Kidney capillary endothelial cell (primary cell): ENCODE results near the gene TMPRSS3.

Source experiments
- DNase-seq: peaks from one replicate; pipeline ENCODE4 v3.0.0-alpha.2; 2018; ENCODE audit warnings: low spot score

The TMPRSS3 gene

DNA sequence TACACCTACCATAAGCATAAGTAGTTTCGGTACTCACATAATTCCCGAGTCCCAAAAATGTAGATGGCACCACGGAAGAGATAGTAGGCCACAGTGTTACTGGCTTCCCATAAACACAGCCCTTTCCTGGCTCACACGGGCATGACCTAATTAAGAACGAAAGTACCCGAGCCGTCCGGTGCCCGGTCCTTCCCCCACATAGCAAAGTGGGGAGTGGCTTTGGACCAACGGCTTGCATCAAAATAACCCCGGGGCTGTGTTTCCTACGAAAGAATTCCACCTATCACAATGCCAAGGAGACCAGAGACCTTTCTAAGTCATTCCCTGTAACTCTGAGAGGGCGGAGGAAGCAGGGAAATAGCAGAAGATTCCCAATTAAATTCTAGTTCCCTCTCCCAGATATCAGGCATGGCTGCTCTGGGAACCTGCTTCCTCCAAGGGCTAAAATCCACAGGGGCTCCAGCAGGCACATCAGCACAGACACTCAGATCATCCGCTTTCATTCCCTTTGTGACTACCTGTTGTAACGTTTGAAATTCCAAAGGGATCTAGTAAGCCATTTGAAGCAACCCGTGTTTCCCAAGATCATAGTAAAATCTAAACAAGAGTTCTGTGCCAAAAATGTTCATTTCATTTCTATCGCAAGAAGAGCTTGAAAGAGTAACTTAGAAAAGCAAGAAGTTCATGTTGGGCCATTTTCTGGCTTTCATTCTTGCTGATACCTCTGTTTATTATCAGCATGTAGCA, at the start of gene TMPRSS3:
TSS of gene TMPRSS3 (minus strand) at position 148 of the 747 bp plus-strand sequence. CDS start 635 bp downstream, outside the sequence.
- DNase-seq, result no peak

DNA sequence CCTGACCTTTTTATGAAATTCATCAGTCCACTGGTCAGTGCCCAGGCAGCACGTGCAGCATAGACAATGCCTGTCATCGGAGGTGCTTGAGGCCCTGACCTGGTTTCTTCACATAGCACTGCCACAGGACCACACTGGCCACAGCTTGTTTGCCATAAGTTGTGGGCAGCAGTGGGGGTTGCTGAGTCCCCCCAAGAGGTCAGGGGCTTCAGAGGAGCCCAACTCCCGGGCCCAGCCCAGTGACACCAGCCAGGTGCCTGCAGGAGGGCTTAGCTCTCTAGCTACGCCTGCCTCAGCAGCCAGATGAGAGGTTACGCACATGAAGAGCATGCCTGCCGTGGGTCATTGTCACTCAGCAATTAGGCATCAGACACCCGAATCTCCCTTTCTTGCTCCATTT, 49.5 kb upstream of the TMPRSS3 start:
- no peak for DNase-seq

DNA sequence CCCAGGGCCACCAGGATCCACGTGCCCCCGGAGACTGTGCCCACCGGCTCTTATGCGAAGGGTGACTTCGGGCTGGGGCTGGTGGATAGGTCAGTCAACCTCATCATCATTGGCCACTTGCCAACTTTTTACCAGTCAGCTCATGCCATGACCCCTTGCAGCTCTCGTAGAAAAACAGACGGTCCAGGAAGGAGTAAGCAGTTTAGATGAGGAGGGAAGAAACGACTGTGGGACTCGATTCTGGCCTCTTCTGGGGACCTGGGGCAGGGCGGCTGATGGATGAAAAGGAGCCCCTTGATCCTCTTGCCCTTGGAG, 48.9 kb upstream of the TMPRSS3 start:
- DNase-seq, result no peak

DNA sequence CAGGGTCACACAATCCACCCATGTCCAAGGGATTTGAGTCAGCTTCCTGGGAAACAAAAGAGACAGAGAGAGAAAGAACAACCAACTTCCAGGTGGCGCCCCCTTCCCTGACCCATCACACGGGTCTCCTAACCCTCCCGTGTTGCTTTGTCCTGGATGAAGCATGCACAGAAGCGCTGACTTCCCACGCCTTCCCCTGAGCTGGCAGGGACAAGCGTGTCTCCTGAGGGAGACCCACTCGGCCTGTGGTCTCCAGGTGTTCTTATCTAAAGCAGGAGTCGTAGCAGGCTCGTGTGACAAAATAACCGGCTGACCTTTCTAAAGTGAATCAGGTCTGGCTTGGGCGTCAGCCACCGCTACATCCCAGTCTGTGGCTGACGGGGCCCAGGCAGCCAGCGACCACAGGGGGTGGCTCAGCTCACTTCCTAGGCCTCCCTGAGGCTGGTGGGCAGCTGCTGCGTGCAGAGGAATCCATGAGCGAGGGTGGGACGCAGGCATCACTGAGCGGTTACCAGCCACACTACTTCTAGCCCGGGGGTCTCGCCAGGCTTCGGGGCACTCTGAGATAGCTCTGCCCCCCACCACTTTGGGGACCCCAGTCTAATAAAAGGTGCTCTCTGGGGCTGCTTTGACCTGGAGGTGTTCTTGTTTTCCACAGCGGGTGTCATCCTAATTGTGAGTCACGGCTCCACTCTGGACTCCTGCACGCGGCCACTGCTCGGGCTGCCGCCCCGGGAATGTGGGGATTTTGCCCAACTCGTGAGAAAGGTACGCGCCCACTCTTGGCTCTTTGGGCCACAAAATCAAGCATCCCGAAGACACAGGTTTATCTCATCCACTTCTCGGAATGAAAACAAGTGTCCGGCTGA, 48.3 kb upstream of the TMPRSS3 start:
- no peak for DNase-seq

DNA sequence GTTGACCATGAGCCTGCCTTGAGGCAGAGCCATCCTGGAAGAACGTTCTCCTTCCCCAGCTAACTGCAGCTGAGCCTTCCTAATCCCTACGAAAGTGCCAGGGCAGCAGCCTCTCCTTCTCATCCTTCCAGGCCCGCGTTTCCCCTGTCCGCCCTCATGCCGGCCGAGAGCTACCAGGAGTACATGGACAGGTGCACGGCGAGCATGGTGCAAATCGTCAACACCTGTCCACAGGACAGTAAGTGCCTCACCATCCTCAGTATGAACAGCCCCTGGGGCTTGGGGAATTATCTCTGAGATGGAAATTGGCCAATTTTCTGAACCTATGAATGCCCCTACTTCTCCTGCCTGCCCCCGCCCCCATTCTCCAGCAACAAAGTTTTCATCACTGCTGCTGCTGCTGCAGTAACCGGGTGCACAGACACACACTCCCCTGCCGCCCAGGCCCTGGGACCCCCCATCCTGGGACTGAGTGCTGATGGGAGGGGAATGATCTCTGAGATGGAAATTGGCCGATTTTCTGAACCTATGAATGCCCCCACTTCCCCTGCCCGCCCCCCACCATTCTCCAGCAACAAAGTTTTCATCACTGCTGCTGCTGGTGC, 47.4 kb upstream of the TMPRSS3 start:
- DNase-seq, result no peak

DNA sequence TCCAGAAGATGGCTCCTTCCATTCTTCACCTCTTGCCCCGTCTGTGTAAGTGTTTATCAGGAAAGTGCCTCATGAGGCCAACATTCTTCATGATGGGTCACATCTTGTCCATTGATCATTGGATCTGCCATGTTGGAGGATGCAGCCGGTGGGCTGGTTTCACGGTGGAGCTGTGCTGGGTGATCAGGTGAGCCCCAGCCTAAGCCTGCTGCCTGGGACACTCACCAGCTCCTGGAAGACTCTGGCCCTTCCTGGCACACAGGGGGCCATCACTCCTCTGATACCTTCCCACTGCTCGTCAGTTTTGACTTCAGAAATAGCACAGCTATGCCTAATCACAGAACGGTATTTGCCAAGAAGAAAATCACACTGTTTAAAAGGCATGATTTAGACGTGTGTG, 46.1 kb upstream of the TMPRSS3 start:
- DNase-seq, result no peak

DNA sequence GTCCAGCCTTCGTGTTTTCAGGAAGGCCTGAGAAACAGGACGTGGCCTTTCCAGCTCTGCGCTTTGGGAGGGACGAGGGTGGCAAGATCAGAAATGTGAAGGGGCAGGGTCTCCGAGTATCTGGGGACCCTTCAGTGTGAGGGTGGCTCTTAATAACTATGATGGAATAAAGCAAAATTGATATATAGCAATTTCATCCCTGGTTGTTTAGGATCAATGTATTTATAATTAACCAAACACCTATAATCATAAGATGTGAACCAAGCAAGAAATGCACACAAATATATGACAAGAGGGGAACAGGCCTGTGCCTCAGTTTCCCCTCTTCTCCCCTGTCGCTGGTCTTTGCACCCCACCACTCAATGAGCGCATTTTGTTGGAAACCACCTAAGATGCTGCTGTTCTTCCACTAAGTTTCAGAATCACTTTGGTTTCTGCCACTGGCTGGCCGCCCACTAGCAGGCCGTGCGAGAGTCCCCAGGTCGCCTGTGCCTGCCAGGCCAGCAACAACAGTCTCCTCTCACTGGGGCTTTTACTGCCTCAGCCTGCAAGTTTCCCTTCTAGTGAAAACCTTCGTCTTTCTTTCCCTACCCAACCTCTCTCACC, 44.4 kb upstream of the TMPRSS3 start:
- no peak for DNase-seq

DNA sequence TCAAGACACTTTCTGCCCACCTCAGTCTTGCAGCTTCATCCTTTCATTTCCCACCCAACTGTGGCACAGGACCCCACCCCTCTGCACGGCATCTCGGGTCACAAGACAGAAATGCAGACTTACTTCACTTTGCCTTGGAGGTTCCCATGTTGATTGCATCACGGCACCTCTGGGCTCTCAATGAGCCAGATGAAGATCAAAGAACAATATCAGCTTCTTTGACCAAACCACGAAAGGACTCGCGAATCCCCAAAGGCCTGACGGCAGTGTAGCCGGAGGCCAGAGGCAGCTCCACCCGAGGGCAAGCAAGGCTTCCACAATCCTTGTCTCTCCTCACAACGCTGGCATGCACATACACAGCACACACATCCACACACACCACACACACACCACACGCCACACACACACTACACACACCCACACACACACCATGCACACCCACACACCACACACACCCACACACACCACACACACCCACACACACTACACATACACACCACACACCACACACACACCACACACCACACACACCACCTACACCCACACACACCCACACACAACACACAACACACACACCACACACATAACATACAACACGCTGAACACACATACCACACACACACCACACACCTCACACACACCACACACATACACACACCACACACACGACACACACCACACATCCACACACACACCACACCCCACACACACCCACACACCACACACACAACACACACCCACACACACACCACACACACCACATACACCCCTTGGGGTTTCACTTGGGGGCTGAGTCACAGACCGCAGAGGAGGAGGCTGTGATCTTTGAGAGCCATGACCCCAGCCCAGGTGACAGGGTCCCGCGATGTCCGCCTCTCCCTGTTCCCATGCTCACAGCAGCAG, 43.7 kb upstream of the TMPRSS3 start:
- no peak for DNase-seq

DNA sequence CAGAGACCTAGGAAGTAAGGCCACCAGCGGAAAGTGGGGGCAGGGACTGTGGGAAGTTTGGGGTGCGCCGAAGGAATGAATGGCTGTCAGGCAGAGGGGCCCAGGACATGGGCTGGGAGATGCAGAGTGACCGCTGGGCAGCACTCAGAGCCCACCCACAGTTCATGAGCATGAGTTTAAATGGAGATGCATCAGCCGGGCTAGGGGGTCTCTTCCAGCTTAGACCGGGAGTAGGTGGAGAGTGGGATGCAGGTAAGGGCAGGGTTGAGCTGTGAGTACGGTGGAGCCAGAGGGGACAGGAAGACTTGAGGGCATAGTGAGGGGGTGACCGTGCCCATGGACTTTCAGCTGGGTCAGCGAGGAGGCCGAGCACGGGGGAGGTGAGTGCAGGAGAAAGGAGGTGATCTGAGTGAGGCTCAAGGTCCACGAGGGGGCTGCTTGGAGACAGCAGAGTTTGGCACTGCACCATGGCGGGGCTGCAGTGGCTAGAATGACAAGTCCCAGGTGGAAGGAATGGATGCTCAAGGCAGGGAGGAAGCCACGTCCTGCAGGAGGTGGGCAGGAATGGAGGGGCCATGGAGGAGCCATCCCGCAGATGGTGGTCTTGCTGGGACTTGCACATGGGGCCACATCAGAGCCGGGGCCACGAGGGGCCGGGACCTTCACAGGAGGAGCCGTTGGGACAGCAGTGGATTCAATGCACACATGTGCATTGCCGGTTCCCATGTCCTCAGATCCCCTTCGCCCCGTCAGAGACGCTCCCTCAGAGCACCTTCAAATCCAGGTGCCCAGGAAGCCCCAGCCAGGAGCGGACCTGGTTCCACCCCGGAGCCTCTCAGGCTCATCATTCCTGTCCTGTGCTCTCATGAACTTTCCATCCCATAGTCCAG, 42.7 kb upstream of the TMPRSS3 start:
- no peak for DNase-seq

DNA sequence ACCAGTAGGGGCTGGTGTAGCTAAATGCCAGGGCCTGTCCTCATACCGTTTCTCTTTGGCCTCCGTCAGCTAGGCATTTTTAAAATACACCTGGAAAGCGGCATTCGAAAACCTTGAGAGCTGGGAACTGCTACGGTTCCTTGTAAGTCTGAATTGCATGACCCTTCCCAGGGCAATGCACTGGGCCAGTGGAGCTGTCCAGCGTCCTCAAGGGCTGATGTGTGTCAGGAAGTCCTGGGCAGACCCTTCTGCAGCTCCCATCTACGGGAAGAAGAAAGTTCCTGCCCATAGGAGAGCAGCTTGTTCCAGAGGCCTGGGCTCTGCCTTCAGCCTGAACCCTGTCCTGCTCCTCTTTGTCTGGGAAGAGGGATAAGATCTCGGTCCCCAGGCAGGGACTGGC, 41.9 kb upstream of the TMPRSS3 start:
- no peak for DNase-seq

DNA sequence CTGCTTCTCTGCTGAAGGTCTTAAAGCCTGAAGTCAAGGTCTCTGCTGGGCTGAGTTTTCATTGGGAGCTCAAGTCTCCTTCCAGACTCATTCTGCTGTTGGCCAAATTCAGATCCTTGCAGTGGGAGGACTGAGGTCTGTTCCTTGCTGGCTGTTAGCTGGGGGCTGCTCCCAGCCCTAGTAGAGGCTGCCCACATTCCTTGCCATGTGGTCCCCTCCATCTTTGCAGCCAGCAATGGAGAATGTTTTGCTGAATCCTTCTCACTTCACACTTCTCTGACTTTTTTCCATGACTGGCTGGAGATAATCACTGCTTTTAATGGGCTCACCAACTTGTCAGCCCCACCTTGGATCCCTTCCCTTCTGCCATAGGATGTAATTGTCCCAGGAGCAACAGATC, 41.1 kb upstream of the TMPRSS3 start:
- DNase-seq, result no peak

DNA sequence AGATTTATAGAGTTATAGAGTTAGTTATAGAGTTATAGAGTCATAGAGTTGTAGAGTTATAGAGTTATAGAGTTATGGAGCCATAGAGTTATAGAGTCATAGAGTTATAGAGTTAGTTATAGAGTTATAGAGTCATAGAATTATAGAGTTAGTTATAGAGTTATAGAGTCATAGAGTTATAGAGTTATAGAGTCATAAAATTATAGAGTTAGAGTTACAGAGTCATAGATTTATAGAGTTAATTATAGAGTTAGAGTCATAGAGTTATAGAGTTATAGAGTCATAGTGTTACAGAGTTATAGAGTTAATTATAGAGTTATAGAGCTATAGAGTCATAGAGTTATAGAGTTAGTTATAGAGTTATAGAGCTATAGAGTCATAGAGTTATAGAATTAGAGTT, 40.0 kb upstream of the TMPRSS3 start:
- no peak for DNase-seq

DNA sequence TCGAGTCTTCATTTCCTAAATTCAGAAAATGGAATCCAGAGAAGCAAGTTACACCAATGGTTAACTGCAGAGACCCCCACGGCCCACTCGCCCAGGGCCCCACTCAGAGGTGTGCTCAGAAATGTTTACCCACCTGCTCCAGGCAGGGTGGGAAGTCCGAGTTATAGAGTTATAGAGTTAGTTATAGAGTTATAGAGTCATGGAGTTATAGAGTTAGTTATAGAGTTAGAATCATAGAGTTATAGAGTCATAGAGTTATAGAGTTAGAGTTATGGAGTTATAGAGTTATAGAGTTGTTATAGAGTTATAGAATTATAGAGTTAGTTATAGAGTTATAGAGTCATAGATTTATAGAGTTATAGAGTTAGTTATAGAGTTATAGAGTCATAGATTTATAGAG, 39.5 kb upstream of the TMPRSS3 start:
- DNase-seq, result no peak

DNA sequence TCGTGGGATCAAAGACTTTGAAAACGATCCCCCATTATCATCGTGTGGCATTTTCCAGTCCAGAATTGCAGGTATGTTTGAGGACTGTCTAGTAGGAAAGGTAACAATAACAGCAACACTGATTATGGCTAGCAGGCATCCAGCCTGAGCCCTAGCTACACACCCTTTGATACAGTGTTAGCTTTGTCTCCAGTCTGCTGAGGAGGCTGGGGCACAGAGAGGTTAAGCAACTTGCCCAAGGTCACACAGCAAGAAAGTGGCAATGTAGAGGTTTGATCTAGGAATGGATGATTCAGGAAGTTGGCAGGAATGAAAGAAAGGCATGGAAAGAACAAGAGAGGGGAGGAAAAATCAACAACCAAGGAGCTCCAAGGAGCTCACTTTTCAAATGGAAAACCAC, 39.0 kb upstream of the TMPRSS3 start:
- DNase-seq, result no peak

DNA sequence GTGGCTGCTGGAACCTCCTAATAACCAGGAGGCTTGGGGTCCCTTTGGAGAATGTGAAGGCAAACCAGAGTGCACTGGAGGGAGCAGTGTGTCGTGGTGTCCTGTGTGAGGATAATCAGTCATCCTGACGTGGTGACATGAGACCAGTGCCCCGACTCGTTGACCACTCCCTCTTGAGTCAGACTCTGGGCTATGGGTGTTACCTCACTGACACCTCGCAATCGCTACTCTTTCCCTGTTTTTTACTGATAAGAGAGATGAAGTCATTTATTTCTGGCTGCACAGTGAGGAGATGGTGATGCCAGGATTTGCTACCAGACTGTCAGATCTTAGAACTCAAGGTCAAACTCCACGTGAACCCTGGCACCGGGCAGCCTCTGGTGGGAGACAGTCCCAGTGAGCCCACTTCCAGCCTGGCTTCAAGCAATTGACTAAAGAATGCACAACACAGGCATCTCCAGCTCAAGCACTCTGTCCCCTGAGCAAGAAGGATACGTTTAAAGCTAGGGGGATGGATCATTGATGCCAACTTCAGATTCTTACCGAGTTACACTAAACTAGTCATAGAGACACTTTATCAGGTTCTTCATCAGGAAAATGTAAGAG, 38.2 kb upstream of the TMPRSS3 start:
- no peak for DNase-seq

DNA sequence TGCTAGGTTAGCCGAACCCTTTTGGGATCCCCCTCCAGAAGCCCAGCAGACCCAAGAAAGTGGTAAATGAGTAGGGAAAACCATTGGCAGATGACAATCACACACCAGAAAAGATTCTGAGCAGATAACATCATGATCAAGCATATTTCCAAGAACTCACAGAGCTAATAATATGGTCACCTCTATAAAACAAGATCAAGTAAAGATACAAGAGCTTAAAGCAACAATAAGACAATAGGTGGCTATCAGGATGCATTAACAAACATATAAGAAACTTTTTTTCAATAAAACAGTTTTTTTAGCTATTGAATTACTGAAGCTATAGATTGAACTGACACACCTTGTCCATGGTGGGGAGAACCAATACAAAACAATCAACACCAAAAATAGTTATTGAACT, 36.8 kb upstream of the TMPRSS3 start:
- no peak for DNase-seq

DNA sequence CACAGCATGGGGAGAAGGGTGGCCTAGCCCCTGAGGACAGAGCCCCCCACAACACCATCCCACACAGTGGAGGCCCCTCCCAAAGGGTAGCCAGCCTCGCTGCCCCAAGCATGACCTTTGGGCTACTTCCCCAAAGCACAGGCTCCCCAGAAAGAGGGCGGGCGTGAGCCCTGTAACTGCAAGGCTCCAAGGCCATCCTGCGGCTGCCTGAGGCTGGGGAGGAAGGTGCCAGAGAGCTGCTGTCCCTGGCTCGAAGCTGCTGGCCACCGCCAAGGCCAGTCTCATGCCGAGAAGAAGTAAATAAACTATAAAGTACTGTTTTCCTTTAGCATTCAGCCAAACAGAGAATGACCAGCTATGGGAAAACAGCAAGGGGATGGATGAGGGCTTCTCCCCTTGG, 35.3 kb upstream of the TMPRSS3 start:
- no peak for DNase-seq

DNA sequence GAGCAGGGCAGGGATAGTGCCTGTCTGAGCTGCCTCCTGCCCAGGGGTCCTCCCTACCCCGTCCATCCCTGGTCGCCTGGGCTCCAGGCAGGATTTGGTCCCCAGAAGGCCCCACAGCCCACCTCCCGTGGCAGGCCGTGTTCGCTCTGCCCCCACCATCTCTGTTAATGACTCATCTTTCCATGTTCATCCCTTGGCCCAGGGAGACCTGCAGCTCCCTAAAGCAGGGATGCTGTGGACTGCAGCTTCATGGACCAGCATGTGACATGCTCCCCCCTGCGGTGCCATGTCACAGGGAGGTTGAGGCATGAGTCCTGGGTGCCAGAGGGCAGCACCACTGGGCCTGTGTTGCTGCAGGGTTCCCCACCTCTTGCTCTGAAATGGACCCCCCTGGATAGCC, 34.7 kb upstream of the TMPRSS3 start:
- DNase-seq, result no peak

DNA sequence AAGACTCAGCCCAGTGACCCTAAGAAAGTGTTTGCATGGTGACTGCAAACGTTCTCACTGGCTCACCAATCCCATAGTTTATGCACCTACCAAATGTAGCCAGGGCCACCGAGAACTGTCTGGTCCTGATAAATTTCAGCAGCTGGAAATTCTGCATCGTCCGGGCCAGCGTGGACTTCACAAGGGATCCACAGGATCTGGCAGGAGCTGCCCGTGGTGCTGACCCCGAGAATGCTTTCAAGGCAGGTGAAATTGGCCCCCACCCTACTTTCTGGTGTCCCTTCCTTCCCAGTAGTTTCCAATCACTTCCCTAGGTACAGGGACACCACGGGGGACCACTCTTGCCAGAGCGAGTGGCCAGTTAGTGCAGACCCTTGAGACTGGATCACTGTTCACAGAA, 34.0 kb upstream of the TMPRSS3 start:
- no peak for DNase-seq

DNA sequence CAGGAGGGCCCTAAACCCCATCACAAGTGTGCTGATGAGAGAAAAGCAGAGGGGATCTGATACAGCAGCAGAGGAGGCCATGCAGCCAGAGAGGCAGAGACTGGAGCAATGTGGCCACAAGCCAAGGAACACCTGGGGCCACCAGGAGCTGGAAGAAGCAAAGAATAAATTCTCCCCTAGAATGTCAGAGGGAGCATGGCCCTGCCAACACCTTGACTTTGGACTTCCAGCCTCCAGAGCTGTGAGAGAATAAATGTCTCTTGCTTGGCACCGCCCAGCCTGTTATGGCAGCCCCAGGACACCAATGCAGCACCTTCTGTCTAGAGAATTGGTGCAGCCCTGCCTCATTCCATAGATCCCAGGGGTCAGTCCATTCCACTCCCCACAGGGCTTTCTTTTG, 33.2 kb upstream of the TMPRSS3 start:
- DNase-seq, result no peak
